GM18511 (cell line): ENCODE measurements around the gene OSBPL9.
"Not testable (repeated sequence)": the region's sequence is repeated elsewhere in the genome, so short reads cannot be mapped to it uniquely, and the experiment has no call there.

Experiments used
- ATAC-seq: cut with Tn5 transposase; IDR thresholded peaks from one replicate; pipeline ENCODE4 v1.9.1; 2021; ENCODE audit warnings: mild to moderate bottlenecking, moderate library complexity; ENCODE audit not compliant: unreplicated experiment

Gene OSBPL9

GRCh38 chr1:51605961-51606723 lies 10.8 kb upstream of the OSBPL9 start:
- no peak for ATAC-seq

- ATAC-seq, result no peak
Observed at GRCh38 chr1:51607681-51608095, 9.2 kb upstream of the OSBPL9 start.

GRCh38 chr1:51610104-51610503 lies 6.8 kb upstream of the OSBPL9 start:
- ATAC-seq, result not testable (repeated sequence)

- no peak for ATAC-seq
Observed at GRCh38 chr1:51610637-51611036, 6.3 kb upstream of the OSBPL9 start.

GRCh38 chr1:51612447-51612961 lies 4.4 kb upstream of the OSBPL9 start:
- no peak for ATAC-seq

GRCh38 chr1:51615780-51616291 lies 1.1 kb upstream of the OSBPL9 start:
- no peak for ATAC-seq

GRCh38 chr1:51616490-51616889 lies 402 bp upstream of the OSBPL9 start:
- no peak for ATAC-seq

DNA sequence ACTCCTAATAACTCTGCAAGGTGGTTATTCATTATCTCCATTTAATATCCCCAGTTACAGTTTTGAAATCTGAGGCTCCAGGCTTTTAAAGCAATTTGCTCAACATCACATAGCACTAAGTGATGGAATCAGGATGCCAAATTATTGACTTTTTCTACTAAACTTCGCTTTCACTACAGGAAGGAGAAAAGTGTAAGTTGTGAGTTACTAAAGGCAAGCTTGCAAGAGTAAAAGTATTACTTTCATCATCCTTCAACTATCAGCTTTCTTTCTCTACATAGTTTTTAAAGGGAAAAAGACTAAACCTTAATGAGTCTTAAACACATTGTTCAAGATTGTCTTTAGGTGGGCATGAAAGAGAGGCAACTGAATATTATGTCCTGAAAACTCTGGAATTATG lies 1.8 kb downstream of the OSBPL9 start:
- ATAC-seq, result no peak

- ATAC-seq, result no peak
Observed at GRCh38 chr1:51620470-51620869, 3.6 kb downstream of the OSBPL9 start.

GRCh38 chr1:51621161-51621560 lies 4.3 kb downstream of the OSBPL9 start:
- ATAC-seq, result no peak

- no peak for ATAC-seq
Observed at GRCh38 chr1:51621841-51622454, 5.1 kb downstream of the OSBPL9 start.

DNA sequence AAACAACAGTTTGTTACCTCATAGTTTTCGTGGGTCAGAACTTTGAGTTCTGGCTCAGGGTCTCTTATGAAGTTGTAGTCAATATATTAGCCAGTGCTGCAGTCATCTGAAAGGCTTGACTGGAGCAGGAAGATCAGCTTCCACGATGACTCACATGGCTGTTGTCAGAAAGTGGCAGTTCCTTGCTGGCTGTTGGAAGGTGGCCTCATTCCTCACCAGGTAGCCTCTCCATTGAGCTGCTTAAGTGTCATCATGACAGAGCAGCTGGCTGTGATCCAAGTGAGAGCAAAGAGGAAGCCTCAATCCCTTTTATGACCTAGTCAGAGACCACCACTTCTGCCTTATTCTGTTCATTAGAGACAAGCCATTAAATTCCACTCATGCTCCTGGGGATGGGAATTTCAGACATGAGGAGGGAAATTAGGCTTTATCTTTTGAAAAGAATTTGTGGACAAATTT lies 5.6 kb downstream of the OSBPL9 start:
- ATAC-seq, result no peak

DNA sequence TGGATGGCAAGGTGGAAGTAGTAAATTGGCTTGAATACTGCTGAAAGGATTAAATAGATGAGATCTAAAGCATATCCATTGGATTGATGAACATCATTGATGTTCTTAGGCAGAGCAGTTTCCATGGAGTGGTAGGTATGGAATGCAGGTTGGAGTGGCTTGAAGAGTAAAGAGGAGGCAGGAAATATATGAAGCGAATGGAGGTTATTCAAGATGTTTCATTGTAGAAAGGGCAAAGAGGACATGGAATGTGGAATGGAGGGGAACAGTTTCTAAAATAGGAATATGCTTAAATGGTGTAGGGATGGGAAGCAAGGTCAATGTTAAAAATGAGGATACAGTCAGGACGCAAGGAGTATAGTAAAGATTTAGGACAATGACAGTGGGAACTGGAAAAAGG lies 6.1 kb downstream of the OSBPL9 start:
- ATAC-seq, result no peak

- no peak for ATAC-seq
Observed at GRCh38 chr1:51623450-51623849, 6.6 kb downstream of the OSBPL9 start.

DNA sequence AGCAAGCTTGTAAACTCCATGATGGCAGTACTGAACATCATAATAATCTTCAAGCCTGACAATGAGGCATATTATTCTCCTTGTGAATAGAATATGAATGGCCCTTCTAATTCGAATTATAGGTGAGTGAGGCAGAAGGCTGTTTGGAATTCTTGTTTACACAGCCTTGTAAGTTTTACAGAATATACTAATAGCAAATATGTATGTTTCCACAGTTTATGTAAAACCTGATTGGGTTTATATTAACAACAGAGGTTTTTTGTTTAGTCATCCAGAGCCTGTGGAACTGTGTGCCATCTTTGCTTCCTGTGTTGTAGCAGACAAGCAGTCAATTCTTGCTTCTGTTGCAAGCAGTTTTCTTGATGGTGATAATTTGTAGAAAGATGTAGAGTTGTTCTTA lies 8.0 kb downstream of the OSBPL9 start:
- ATAC-seq, result no peak

DNA sequence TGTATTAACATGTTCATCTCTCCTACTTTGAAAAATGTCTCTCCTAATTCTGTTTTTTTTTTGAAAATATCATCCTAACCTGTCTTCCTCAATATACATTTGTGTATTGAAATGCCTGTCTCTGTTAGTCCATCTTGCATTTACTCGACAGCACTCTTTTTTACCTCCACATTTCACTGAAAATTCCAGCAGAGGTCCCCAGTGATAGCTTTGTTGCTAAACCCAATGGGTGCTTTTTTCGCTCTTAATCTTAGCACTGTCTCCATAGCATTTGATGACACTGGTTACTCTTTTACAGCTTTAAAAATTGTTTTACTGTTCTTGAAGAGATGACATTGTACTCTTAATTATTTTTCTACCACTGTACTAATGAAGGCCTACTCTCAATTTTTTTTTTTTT lies 10.8 kb downstream of the OSBPL9 start:
- no peak for ATAC-seq

- ATAC-seq, result no peak
Observed at GRCh38 chr1:51628715-51629590, 12.1 kb downstream of the OSBPL9 start.

DNA sequence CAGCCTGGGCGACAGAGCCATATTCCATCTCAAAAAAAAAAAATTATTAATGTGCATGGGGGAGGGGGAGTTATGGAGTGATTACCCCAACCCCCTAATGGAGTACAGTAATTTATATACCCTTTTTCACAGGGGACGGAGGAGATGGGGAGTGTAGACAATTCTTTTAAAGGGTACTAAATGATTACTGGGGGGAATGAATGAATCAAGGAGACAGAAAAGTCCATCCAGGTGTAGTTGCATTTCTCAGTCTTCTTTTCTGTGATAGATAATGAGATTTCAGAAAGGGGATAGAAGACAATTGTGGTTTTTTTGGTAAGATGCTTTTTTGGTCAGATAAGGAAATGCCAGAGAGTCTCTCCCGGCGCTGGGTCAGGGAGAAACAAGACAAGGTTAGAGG lies 13.0 kb downstream of the OSBPL9 start:
- no peak for ATAC-seq

DNA sequence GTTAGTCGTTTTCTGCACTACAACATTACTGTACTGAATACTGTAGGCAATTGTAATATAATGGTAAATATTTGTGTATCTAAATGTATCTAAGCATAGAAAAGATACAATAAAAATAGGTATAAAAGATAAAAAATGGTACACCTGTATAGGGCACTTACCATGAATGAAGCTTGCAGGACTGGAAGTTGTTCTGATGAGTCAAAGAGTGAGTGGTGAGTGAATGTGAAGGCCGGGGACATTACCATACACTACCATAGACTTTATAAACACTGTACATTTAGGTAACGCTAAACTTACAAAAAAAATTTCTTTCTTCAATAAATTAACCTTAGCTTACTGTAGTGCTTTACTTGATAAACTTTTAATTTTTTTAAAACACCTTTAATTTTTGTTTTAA lies 13.5 kb downstream of the OSBPL9 start:
- ATAC-seq, result no peak

DNA sequence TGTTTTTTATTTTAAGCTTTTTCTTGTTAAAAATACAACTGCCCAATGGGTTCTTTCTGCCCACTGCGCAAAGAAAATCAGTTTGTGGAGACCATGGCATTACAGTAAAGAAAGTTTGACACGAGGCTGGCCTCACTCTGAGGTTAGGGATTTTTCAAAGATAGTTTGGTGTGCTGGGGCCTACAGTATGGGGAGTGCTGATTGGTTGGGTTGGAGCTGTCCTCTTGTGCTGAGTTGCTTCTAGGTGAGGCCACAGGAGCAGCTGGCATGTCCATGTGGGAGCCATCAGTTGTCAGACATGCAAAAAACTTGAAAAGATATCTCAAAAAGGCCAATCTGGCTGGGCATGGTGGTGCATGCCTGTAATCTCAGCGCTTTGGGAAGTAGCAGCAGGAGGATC lies 14.0 kb downstream of the OSBPL9 start:
- no peak for ATAC-seq

GRCh38 chr1:51631747-51632146 lies 14.9 kb downstream of the OSBPL9 start:
- no peak for ATAC-seq
